NB4 (cell line): ENCODE results near the gene TBX6.

Source experiments
- MAX ChIP-seq: IDR thresholded peaks from 2 replicates; pipeline ENCODE4 v1.6.1; 2011; ENCODE audit warnings: low read depth, low read length
- MYC ChIP-seq: IDR thresholded peaks from 2 replicates; pipeline ENCODE4 v1.6.1; 2011; ENCODE audit warnings: low read depth, low read length
- POLR2A ChIP-seq: IDR thresholded peaks from 2 replicates; pipeline ENCODE4 v1.6.1; 2011; ENCODE audit warnings: mild to moderate bottlenecking; ENCODE audit not compliant: insufficient read length; ENCODE audit errors: extremely low read depth
- TF ChIP-seq, protein P1 (sequence below): IDR thresholded peaks from one replicate; pipeline ENCODE4 v1.5.1; 2012; ENCODE audit warnings: low read depth, low read length

DNA sequence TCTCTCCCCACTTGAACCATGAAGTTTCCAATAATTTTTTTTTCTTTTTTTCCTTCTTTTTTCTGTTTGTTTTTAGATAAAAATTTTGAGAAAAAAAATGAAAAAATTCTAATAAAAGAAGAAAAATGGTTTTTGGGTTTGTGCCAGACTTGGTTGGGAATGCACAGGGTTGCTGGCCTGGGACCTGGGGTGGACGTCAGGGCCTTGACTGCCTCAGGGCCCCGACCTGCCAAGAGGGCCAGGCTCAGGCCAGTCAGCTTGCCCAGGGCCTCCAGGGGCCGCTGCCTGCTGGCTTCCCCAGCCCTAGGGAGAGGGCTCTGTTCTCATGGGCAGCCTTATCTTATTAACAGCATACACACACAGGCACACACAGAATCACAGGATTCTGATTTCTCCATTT is 6.5 kb downstream of the TBX6 start:
- TF ChIP-seq POLR2A (no peak), MAX (no peak), MYC (no peak)
- TF ChIP-seq, protein P1, sequence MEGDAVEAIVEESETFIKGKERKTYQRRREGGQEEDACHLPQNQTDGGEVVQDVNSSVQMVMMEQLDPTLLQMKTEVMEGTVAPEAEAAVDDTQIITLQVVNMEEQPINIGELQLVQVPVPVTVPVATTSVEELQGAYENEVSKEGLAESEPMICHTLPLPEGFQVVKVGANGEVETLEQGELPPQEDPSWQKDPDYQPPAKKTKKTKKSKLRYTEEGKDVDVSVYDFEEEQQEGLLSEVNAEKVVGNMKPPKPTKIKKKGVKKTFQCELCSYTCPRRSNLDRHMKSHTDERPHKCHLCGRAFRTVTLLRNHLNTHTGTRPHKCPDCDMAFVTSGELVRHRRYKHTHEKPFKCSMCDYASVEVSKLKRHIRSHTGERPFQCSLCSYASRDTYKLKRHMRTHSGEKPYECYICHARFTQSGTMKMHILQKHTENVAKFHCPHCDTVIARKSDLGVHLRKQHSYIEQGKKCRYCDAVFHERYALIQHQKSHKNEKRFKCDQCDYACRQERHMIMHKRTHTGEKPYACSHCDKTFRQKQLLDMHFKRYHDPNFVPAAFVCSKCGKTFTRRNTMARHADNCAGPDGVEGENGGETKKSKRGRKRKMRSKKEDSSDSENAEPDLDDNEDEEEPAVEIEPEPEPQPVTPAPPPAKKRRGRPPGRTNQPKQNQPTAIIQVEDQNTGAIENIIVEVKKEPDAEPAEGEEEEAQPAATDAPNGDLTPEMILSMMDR = no peak
